SU-DHL-6 (cell line): ENCODE data around the gene SAFB.

ENCODE experiments used
- H2AFZ ChIP-seq: fragments of 200-600 bp; sonication (generic); 2 replicates; pipeline ENCODE4 v1.6.1; 2014; ENCODE audit warnings: low read depth, mild to moderate bottlenecking, moderate library complexity, mixed read lengths, antibody characterized with exemption, low read length; ENCODE audit not compliant: severe bottlenecking
- H3F3A ChIP-seq: fragments of 200-600 bp; shearing (Covaris generic); 2 replicates; pipeline ENCODE4 v1.6.0; 2016; ENCODE audit warnings: antibody characterized with exemption, mild to moderate bottlenecking; ENCODE audit not compliant: insufficient read depth
- H3K27ac ChIP-seq: fragments of 200-600 bp; sonication (generic); 2 replicates; pipeline ENCODE4 v1.5.1; 2016; ENCODE audit warnings: low read depth, mild to moderate bottlenecking, low read length, moderate library complexity, mixed read lengths
- H3K27me3 ChIP-seq: fragments of 200-600 bp; sonication (generic), shearing (Covaris generic); 2 replicates; pipeline ENCODE4 v1.6.0; 2014; ENCODE audit warnings: mild to moderate bottlenecking, low read length
- H3K36me3 ChIP-seq: fragments of 200-600 bp; sonication (generic); 2 replicates; pipeline ENCODE4 v1.6.1; 2014; ENCODE audit warnings: mild to moderate bottlenecking, low read length, mixed read lengths
- H3K4me2 ChIP-seq: fragments of 300-600, 200-600 bp; shearing (Covaris generic), sonication (generic); 2 replicates; pipeline ENCODE4 v1.6.0; 2014; ENCODE audit warnings: low read length, low read depth, mild to moderate bottlenecking; ENCODE audit not compliant: poor library complexity, severe bottlenecking
- H3K4me3 ChIP-seq: fragments of 200-600 bp; sonication (generic); 2 replicates; pipeline ENCODE4 v1.5.1; 2014; ENCODE audit warnings: antibody characterized with exemption, low read length, mild to moderate bottlenecking, mixed read lengths; ENCODE audit not compliant: insufficient read depth, poor library complexity, severe bottlenecking
- H3K79me2 ChIP-seq: fragments of 200-600 bp; sonication (generic); 2 replicates; pipeline ENCODE4 v1.6.1; 2014; ENCODE audit warnings: mild to moderate bottlenecking, low read length, moderate library complexity; ENCODE audit not compliant: insufficient read depth
- H3K9ac ChIP-seq: fragments of 200-600 bp; sonication (generic); 2 replicates; pipeline ENCODE4 v1.7.0; 2014; ENCODE audit warnings: mild to moderate bottlenecking, low read length
- H3K9me2 ChIP-seq: fragments of 200-600 bp; sonication (generic); replicated peaks from 2 replicates; pipeline ENCODE4 v1.6.1; 2014; ENCODE audit warnings: low read length; ENCODE audit not compliant: insufficient read depth
- H3K9me3 ChIP-seq: fragments of 200-600 bp; sonication (generic); 2 replicates; pipeline ENCODE4 v1.6.1; 2014; ENCODE audit warnings: low read length, mixed read lengths; ENCODE audit not compliant: insufficient read depth
- H4K20me1 ChIP-seq: fragments of 200-600 bp; sonication (generic); 2 replicates; pipeline ENCODE4 v1.6.1; 2014; ENCODE audit warnings: low read depth, mild to moderate bottlenecking, antibody characterized with exemption, low read length, moderate library complexity, mixed read lengths
- CTCF ChIP-seq: fragments of 200-600 bp; sonication (generic); IDR thresholded peaks from one replicate; pipeline ENCODE4 v1.5.1; 2017; ENCODE audit warnings: antibody characterized with exemption, mild to moderate bottlenecking, low read length, moderate library complexity; ENCODE audit not compliant: insufficient read depth, poor library complexity, severe bottlenecking
- EZH2phosphoT487 ChIP-seq: fragments of 200-600 bp; sonication (generic), shearing (Covaris generic); conservative IDR thresholded peaks from 2 replicates; pipeline ENCODE4 v1.6.1; 2018; ENCODE audit warnings: mild to moderate bottlenecking, antibody characterized with exemption, low read length, moderate library complexity, mixed read lengths

Gene SAFB

GRCh38 chr19:5648464-5648863 is 25.6 kb downstream of the SAFB start:
- H3K9me3 ChIP-seq = no peaks in the 10 kb centered on the region
- peaks cover 10% of the 10 kb centered on the region for H4K20me1 ChIP-seq
- H3K4me3 ChIP-seq = no peak overlapping the region
- no peak overlapping the region for H2AFZ ChIP-seq
- H3K79me2 ChIP-seq = peaks cover 42% of the 10 kb centered on the region
- no peak overlapping the region for H3K9ac ChIP-seq
- H3K4me2 ChIP-seq = no peak overlapping the region
- H3K27me3 ChIP-seq = no peaks in the 10 kb centered on the region
- H3K9me2 ChIP-seq = no peaks in the 10 kb centered on the region
- TF ChIP-seq CTCF (no peak), EZH2phosphoT487 (no peak)
- no peaks in the 10 kb centered on the region for H3F3A ChIP-seq
- H3K27ac ChIP-seq = no peak overlapping the region
- H3K36me3 ChIP-seq = peaks cover 44% of the 10 kb centered on the region

GRCh38 chr19:5651361-5651760 is 28.5 kb downstream of the SAFB start:
- H3K9me2 ChIP-seq = no peaks in the 10 kb centered on the region
- H3K9ac ChIP-seq = no peak overlapping the region
- no peak for TF ChIP-seq EZH2phosphoT487
- no peak for TF ChIP-seq CTCF
- peaks cover 3% of the 10 kb centered on the region; the same call in 1 of the 2 replicates for H3F3A ChIP-seq
- H3K4me2 ChIP-seq = no peak overlapping the region
- no peak overlapping the region for H3K4me3 ChIP-seq
- H3K9me3 ChIP-seq = no peaks in the 10 kb centered on the region
- no peak overlapping the region for H2AFZ ChIP-seq
- peaks cover 13% of the 10 kb centered on the region for H3K79me2 ChIP-seq
- H3K27me3 ChIP-seq = no peaks in the 10 kb centered on the region
- H3K36me3 ChIP-seq = peaks cover 40% of the 10 kb centered on the region
- no peak overlapping the region for H3K27ac ChIP-seq
- H4K20me1 ChIP-seq = no peaks in the 10 kb centered on the region; the same call in 1 of the 2 replicates

GRCh38 chr19:5652261-5652660 is 29.4 kb downstream of the SAFB start:
- H3K9ac ChIP-seq = no peak overlapping the region
- peaks cover 5% of the 10 kb centered on the region; the same call in 1 of the 2 replicates for H3K79me2 ChIP-seq
- peaks cover 33% of the 10 kb centered on the region for H3K36me3 ChIP-seq
- no peaks in the 10 kb centered on the region for H3K27me3 ChIP-seq
- H3K27ac ChIP-seq = no peak overlapping the region
- H3K9me2 ChIP-seq = no peaks in the 10 kb centered on the region
- H3K4me2 ChIP-seq = no peak overlapping the region
- H2AFZ ChIP-seq = no peak overlapping the region
- H3F3A ChIP-seq = peaks cover 3% of the 10 kb centered on the region; the same call in 1 of the 2 replicates
- H3K9me3 ChIP-seq = no peaks in the 10 kb centered on the region
- TF ChIP-seq EZH2phosphoT487 (no peak), CTCF (no peak)
- H3K4me3 ChIP-seq = no peak overlapping the region
- no peaks in the 10 kb centered on the region for H4K20me1 ChIP-seq
